ENCODE results near the gene DSCAM.

Gene DSCAM

DNA sequence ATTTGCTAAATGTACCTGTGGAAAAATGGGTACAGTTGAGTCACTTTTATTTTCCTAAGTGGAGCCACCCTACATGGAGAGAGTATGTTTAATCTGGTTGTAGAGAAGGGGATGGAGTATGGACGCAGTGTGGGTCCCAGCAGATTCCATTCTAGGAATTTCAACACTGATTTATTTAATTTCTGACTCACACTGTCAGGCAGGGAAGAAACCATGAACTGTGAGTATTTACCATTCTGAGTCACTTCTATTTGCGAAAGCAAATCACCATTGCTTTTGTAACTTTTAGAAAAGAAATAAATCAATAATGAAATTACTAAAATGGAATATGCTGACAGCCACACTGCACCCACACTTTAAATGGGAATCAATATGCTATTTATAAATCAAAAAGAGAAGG is 339.0 kb downstream of the DSCAM start:
- Histone ChIP-seq H3K4me3 (ENCODE audit: low read depth in 1 of 5, low read length in 5 of 5) (no peak overlapping the region), H3K36me3 (ENCODE audit: control insufficient read depth in 5 of 5, insufficient read depth in 5 of 5, low read length in 5 of 5) (no peaks in the 10 kb centered on the region), H3K27ac (ENCODE audit: low read depth, low read length) (no peak overlapping the region), H3K4me1 (ENCODE audit: control insufficient read depth in 5 of 5, insufficient read depth in 5 of 5, low read length in 5 of 5) (no peaks in the 10 kb centered on the region), H3K9me3 (ENCODE audit: control insufficient read depth in 5 of 5, low read length in 5 of 5) (no peaks in the 10 kb centered on the region), H3K27me3 (ENCODE audit: control insufficient read depth in 5 of 5, insufficient read depth in 4 of 5, low read length in 5 of 5) (no peaks in the 10 kb centered on the region), H3K9ac (ENCODE audit: low read length in 5 of 5) (no peak overlapping the region)

GRCh38 chr21:40505681-40506080 is 341.3 kb downstream of the DSCAM start:
- peaks cover 0 to 1% (median 0%) of the 10 kb centered on the region in 5 donors for H3K27me3 ChIP-seq (ENCODE audit: control insufficient read depth in 5 of 5, insufficient read depth in 4 of 5, low read length in 5 of 5)
- H3K4me1 ChIP-seq (ENCODE audit: control insufficient read depth in 5 of 5, insufficient read depth in 5 of 5, low read length in 5 of 5), result no peaks in the 10 kb centered on the region
- H3K9me3 ChIP-seq (ENCODE audit: control insufficient read depth in 5 of 5, low read length in 5 of 5), result no peaks in the 10 kb centered on the region
- H3K4me3 ChIP-seq (ENCODE audit: low read depth in 1 of 5, low read length in 5 of 5), result no peak overlapping the region
- no peak overlapping the region for H3K27ac ChIP-seq (ENCODE audit: low read depth, low read length)
- no peaks in the 10 kb centered on the region for H3K36me3 ChIP-seq (ENCODE audit: control insufficient read depth in 5 of 5, insufficient read depth in 5 of 5, low read length in 5 of 5)
- H3K9ac ChIP-seq (ENCODE audit: low read length in 5 of 5), result no peak overlapping the region

DNA sequence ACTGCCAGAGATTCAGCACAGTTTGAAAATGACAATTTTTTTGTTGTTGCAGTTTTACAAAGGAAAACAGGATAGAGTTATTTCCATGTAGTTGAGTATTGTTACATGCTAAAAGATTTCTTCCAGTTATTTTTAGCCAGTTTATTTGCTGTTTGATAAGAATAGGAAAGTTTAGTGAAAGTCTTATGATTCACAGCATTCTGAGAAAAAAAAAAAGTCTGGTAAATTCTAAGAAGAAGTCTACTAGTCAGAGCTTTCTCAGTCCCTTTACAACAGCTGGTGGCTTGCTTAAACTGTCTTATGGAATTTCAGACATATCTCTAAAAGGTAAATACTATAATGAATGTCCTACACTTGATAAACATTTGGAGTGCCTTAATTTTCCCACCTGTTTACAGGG is 341.7 kb downstream of the DSCAM start:
- H3K27me3 ChIP-seq (ENCODE audit: control insufficient read depth in 5 of 5, insufficient read depth in 4 of 5, low read length in 5 of 5), result peaks cover 0 to 4% (median 0%) of the 10 kb centered on the region in 5 donors
- H3K9me3 ChIP-seq (ENCODE audit: control insufficient read depth in 5 of 5, low read length in 5 of 5), result no peaks in the 10 kb centered on the region
- no peak overlapping the region for H3K4me3 ChIP-seq (ENCODE audit: low read depth in 1 of 5, low read length in 5 of 5)
- no peaks in the 10 kb centered on the region for H3K4me1 ChIP-seq (ENCODE audit: control insufficient read depth in 5 of 5, insufficient read depth in 5 of 5, low read length in 5 of 5)
- no peak overlapping the region for H3K27ac ChIP-seq (ENCODE audit: low read depth, low read length)
- H3K9ac ChIP-seq (ENCODE audit: low read length in 5 of 5), result no peak overlapping the region
- no peaks in the 10 kb centered on the region for H3K36me3 ChIP-seq (ENCODE audit: control insufficient read depth in 5 of 5, insufficient read depth in 5 of 5, low read length in 5 of 5)

GRCh38 chr21:40504825-40505224 is 342.1 kb downstream of the DSCAM start:
- H3K4me1 ChIP-seq (ENCODE audit: control insufficient read depth in 5 of 5, insufficient read depth in 5 of 5, low read length in 5 of 5), result no peaks in the 10 kb centered on the region
- peaks cover 0 to 4% (median 0%) of the 10 kb centered on the region in 5 donors for H3K27me3 ChIP-seq (ENCODE audit: control insufficient read depth in 5 of 5, insufficient read depth in 4 of 5, low read length in 5 of 5)
- H3K27ac ChIP-seq (ENCODE audit: low read depth, low read length), result no peak overlapping the region
- H3K4me3 ChIP-seq (ENCODE audit: low read depth in 1 of 5, low read length in 5 of 5), result no peak overlapping the region
- no peaks in the 10 kb centered on the region for H3K9me3 ChIP-seq (ENCODE audit: control insufficient read depth in 5 of 5, low read length in 5 of 5)
- no peak overlapping the region for H3K9ac ChIP-seq (ENCODE audit: low read length in 5 of 5)
- H3K36me3 ChIP-seq (ENCODE audit: control insufficient read depth in 5 of 5, insufficient read depth in 5 of 5, low read length in 5 of 5), result no peaks in the 10 kb centered on the region

GRCh38 chr21:40496116-40496515 is 350.8 kb downstream of the DSCAM start:
- no peak overlapping the region for H3K27ac ChIP-seq (ENCODE audit: low read depth, low read length)
- H3K9ac ChIP-seq (ENCODE audit: low read length in 5 of 5), result no peak overlapping the region
- H3K36me3 ChIP-seq (ENCODE audit: control insufficient read depth in 5 of 5, insufficient read depth in 5 of 5, low read length in 5 of 5), result no peaks in the 10 kb centered on the region
- peaks cover 0 to 4% (median 0%) of the 10 kb centered on the region in 5 donors for H3K27me3 ChIP-seq (ENCODE audit: control insufficient read depth in 5 of 5, insufficient read depth in 4 of 5, low read length in 5 of 5)
- no peak overlapping the region for H3K4me3 ChIP-seq (ENCODE audit: low read depth in 1 of 5, low read length in 5 of 5)
- H3K4me1 ChIP-seq (ENCODE audit: control insufficient read depth in 5 of 5, insufficient read depth in 5 of 5, low read length in 5 of 5), result no peaks in the 10 kb centered on the region
- peaks cover 0 to 8% (median 0%) of the 10 kb centered on the region in 5 donors for H3K9me3 ChIP-seq (ENCODE audit: control insufficient read depth in 5 of 5, low read length in 5 of 5)

GRCh38 chr21:40490408-40490807 is 356.6 kb downstream of the DSCAM start:
- Histone ChIP-seq H3K4me3 (ENCODE audit: low read depth in 1 of 5, low read length in 5 of 5) (no peak overlapping the region), H3K27me3 (ENCODE audit: control insufficient read depth in 5 of 5, insufficient read depth in 4 of 5, low read length in 5 of 5) (no peaks in the 10 kb centered on the region), H3K9me3 (ENCODE audit: control insufficient read depth in 5 of 5, low read length in 5 of 5) (peaks cover 0 to 8% (median 0%) of the 10 kb centered on the region in 5 donors), H3K27ac (ENCODE audit: low read depth, low read length) (no peak overlapping the region), H3K4me1 (ENCODE audit: control insufficient read depth in 5 of 5, insufficient read depth in 5 of 5, low read length in 5 of 5) (no peaks in the 10 kb centered on the region), H3K36me3 (ENCODE audit: control insufficient read depth in 5 of 5, insufficient read depth in 5 of 5, low read length in 5 of 5) (no peaks in the 10 kb centered on the region), H3K9ac (ENCODE audit: low read length in 5 of 5) (no peak overlapping the region)

DNA sequence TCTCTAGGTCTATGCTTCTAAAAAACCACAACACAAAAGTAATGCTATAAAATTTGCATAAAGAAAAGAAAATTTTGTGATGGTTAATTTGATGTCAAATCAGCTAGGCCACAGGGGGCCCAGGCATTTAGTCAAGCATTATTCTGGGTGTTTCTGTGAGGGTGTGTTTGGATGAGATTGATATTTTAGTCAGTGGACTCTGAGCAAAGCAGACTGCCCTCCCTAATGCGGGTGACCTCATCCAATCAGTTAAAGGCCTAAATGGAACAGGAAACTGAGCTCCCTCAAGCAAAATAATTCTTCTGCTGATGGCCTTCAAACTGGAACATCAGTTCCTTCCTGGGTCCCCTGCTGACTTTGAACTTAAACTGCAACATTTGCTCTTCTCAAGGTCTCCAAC is 358.0 kb downstream of the DSCAM start:
- Histone ChIP-seq H3K9me3 (ENCODE audit: control insufficient read depth in 5 of 5, low read length in 5 of 5) (peaks cover 0 to 8% (median 0%) of the 10 kb centered on the region in 5 donors), H3K4me1 (ENCODE audit: control insufficient read depth in 5 of 5, insufficient read depth in 5 of 5, low read length in 5 of 5) (no peaks in the 10 kb centered on the region), H3K4me3 (ENCODE audit: low read depth in 1 of 5, low read length in 5 of 5) (no peak overlapping the region), H3K27ac (ENCODE audit: low read depth, low read length) (no peak overlapping the region), H3K36me3 (ENCODE audit: control insufficient read depth in 5 of 5, insufficient read depth in 5 of 5, low read length in 5 of 5) (no peaks in the 10 kb centered on the region), H3K27me3 (ENCODE audit: control insufficient read depth in 5 of 5, insufficient read depth in 4 of 5, low read length in 5 of 5) (no peaks in the 10 kb centered on the region), H3K9ac (ENCODE audit: low read length in 5 of 5) (no peak overlapping the region)

DNA sequence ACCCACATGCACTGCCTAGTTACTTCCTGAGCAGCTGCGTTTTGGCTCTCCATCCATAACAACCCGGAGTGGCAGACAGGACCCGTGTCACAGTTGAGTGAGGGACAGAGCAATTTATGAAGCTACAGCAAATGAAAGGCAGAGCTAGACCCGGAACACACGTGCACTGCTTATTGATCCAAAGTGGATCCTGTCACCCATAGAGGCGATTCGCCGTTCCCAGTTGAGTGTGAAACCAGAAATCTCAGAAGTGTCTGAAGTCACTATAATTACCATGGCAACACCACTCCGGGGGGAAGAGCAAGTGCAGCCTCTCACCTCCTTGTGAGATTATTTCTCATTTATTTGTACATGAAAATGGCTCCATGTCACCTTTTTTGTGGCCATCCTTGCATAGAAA is 365.2 kb downstream of the DSCAM start:
- Histone ChIP-seq H3K9ac (ENCODE audit: low read length in 5 of 5) (no peak overlapping the region), H3K27me3 (ENCODE audit: control insufficient read depth in 5 of 5, insufficient read depth in 4 of 5, low read length in 5 of 5) (no peaks in the 10 kb centered on the region), H3K27ac (ENCODE audit: low read depth, low read length) (no peak overlapping the region), H3K9me3 (ENCODE audit: control insufficient read depth in 5 of 5, low read length in 5 of 5) (no peaks in the 10 kb centered on the region), H3K36me3 (ENCODE audit: control insufficient read depth in 5 of 5, insufficient read depth in 5 of 5, low read length in 5 of 5) (no peaks in the 10 kb centered on the region), H3K4me3 (ENCODE audit: low read depth in 1 of 5, low read length in 5 of 5) (no peak overlapping the region), H3K4me1 (ENCODE audit: control insufficient read depth in 5 of 5, insufficient read depth in 5 of 5, low read length in 5 of 5) (peaks cover 0 to 12% (median 0%) of the 10 kb centered on the region in 5 donors)

GRCh38 chr21:40474513-40474912 is 372.4 kb downstream of the DSCAM start:
- Histone ChIP-seq H3K9me3 (ENCODE audit: control insufficient read depth in 5 of 5, low read length in 5 of 5) (no peaks in the 10 kb centered on the region), H3K9ac (ENCODE audit: low read length in 5 of 5) (no peak overlapping the region), H3K36me3 (ENCODE audit: control insufficient read depth in 5 of 5, insufficient read depth in 5 of 5, low read length in 5 of 5) (no peaks in the 10 kb centered on the region), H3K4me1 (ENCODE audit: control insufficient read depth in 5 of 5, insufficient read depth in 5 of 5, low read length in 5 of 5) (no peaks in the 10 kb centered on the region), H3K27ac (ENCODE audit: low read depth, low read length) (no peak overlapping the region), H3K27me3 (ENCODE audit: control insufficient read depth in 5 of 5, insufficient read depth in 4 of 5, low read length in 5 of 5) (peaks cover 0 to 2% (median 0%) of the 10 kb centered on the region in 5 donors), H3K4me3 (ENCODE audit: low read depth in 1 of 5, low read length in 5 of 5) (no peak overlapping the region)

- Histone ChIP-seq H3K9ac (ENCODE audit: low read length in 5 of 5) (no peak overlapping the region), H3K36me3 (ENCODE audit: control insufficient read depth in 5 of 5, insufficient read depth in 5 of 5, low read length in 5 of 5) (no peaks in the 10 kb centered on the region), H3K4me3 (ENCODE audit: low read depth in 1 of 5, low read length in 5 of 5) (no peak overlapping the region), H3K27me3 (ENCODE audit: control insufficient read depth in 5 of 5, insufficient read depth in 4 of 5, low read length in 5 of 5) (peaks cover 0 to 2% (median 0%) of the 10 kb centered on the region in 5 donors), H3K27ac (ENCODE audit: low read depth, low read length) (no peak overlapping the region), H3K4me1 (ENCODE audit: control insufficient read depth in 5 of 5, insufficient read depth in 5 of 5, low read length in 5 of 5) (no peaks in the 10 kb centered on the region), H3K9me3 (ENCODE audit: control insufficient read depth in 5 of 5, low read length in 5 of 5) (no peaks in the 10 kb centered on the region)
Measured at GRCh38 chr21:40472013-40472412, 374.9 kb downstream of the DSCAM start.

DNA sequence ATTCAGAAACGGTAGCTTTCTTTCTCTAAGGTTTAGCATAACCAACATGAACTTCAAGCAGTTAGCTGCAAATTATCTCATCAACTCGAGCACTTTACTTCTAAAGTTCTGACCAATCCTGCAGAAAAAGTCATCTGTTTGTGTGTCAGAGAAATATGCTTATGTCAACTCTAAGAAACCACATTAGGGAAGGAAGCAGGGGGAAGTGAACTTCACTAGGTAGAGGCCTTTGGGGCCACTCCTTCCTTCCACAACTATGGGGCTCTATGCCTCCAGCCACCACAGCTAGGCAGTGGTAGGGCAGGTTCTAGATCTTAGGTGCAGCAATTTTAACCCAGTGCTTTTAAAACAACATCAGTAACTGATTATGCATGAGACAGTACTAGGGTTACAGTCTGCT is 375.9 kb downstream of the DSCAM start:
- Histone ChIP-seq H3K4me1 (ENCODE audit: control insufficient read depth in 5 of 5, insufficient read depth in 5 of 5, low read length in 5 of 5) (no peaks in the 10 kb centered on the region), H3K9ac (ENCODE audit: low read length in 5 of 5) (no peak overlapping the region), H3K27ac (ENCODE audit: low read depth, low read length) (no peak overlapping the region), H3K27me3 (ENCODE audit: control insufficient read depth in 5 of 5, insufficient read depth in 4 of 5, low read length in 5 of 5) (peaks cover 0 to 2% (median 0%) of the 10 kb centered on the region in 5 donors), H3K36me3 (ENCODE audit: control insufficient read depth in 5 of 5, insufficient read depth in 5 of 5, low read length in 5 of 5) (no peaks in the 10 kb centered on the region), H3K4me3 (ENCODE audit: low read depth in 1 of 5, low read length in 5 of 5) (no peak overlapping the region), H3K9me3 (ENCODE audit: control insufficient read depth in 5 of 5, low read length in 5 of 5) (no peaks in the 10 kb centered on the region)

All from subcutaneous abdominal adipose tissue (tissue), 5 donors.